ENCODE data around the gene KRTAP10-10.
"Not testable (repeated sequence)": the region's sequence is repeated elsewhere in the genome, so short reads cannot be mapped to it uniquely, and the experiment has no call there.

The KRTAP10-10 gene

GRCh38 chr21:44637018-44637850 lies at the start of gene KRTAP10-10:
TSS of gene KRTAP10-10 (plus strand) at chr21:44637356. CDS start at chr21:44637418, 62 bp downstream.
- no peak for DNase-seq

GRCh38 chr21:44589094-44589493 lies 48.1 kb upstream of the KRTAP10-10 start:
- DNase-seq: no peak

GRCh38 chr21:44589586-44590305 lies 47.4 kb upstream of the KRTAP10-10 start:
- DNase-seq: no peak

GRCh38 chr21:44590311-44590721 lies 46.8 kb upstream of the KRTAP10-10 start:
- no peak for DNase-seq

- DNase-seq: not testable (repeated sequence)
Observed at GRCh38 chr21:44590897-44591800, 46.0 kb upstream of the KRTAP10-10 start.

GRCh38 chr21:44591801-44592130 lies 45.4 kb upstream of the KRTAP10-10 start:
- DNase-seq: not testable (repeated sequence)

- no peak for DNase-seq
Observed at GRCh38 chr21:44592446-44593311, 44.5 kb upstream of the KRTAP10-10 start, which contains the start of gene KRTAP10-6. TSS of gene KRTAP10-6 (minus strand) at chr21:44592505. CDS start at chr21:44592484, 21 bp downstream.

- DNase-seq: peak; percentile 20
Observed at GRCh38 chr21:44593598-44594405, 43.4 kb upstream of the KRTAP10-10 start.

- DNase-seq: no peak
Observed at GRCh38 chr21:44594406-44594916, 42.7 kb upstream of the KRTAP10-10 start.

- DNase-seq: no peak
Observed at GRCh38 chr21:44595524-44595923, 41.6 kb upstream of the KRTAP10-10 start.

GRCh38 chr21:44596068-44596725 lies 41.0 kb upstream of the KRTAP10-10 start:
- no peak for DNase-seq

GRCh38 chr21:44598061-44598460 lies 39.1 kb upstream of the KRTAP10-10 start:
- no peak for DNase-seq

- DNase-seq: no peak
Observed at GRCh38 chr21:44599264-44600029, 37.7 kb upstream of the KRTAP10-10 start.

- not testable (repeated sequence) for DNase-seq
Observed at GRCh38 chr21:44600118-44600978, 36.8 kb upstream of the KRTAP10-10 start, which contains the start of gene KRTAP10-7. TSS of gene KRTAP10-7 (plus strand) at chr21:44600597. CDS start at chr21:44600622, 25 bp downstream.

- DNase-seq: not testable (repeated sequence)
Observed at GRCh38 chr21:44601091-44601490, 36.1 kb upstream of the KRTAP10-10 start.

- no peak for DNase-seq
Observed at GRCh38 chr21:44601596-44602462, 35.3 kb upstream of the KRTAP10-10 start.

GRCh38 chr21:44602463-44602850 lies 34.7 kb upstream of the KRTAP10-10 start:
- DNase-seq: no peak
